GM13976 (cell line): ENCODE measurements around the gene ADAM8.

Experiments used
- DNase-seq: peaks from one replicate; pipeline ENCODE4 v3.0.0; 2012; ENCODE audit warnings: low spot score
- CTCF ChIP-seq: IDR thresholded peaks from 2 replicates; pipeline ENCODE4 v1.5.1; 2012; ENCODE audit warnings: borderline replicate concordance, mild to moderate bottlenecking; ENCODE audit not compliant: insufficient read depth; ENCODE audit errors: extremely low read depth, missing control alignments, control extremely low read depth
- in situ Hi-C: fragments of 300-500 bp; cut with MboI; formaldehyde crosslinking; loops from one replicate; pipeline ENCODE4 v1.12.0; 2022; ENCODE audit warnings: low sequenced_read_pairs, mixed read lengths, inconsistent platforms; ENCODE audit not compliant: unreplicated experiment

Gene ADAM8

GRCh38 chr10:133312769-133313145 is 36.1 kb upstream of the ADAM8 start:
- DNase-seq, result no peak
- in situ Hi-C loops, result no loop called here
- TF ChIP-seq CTCF, result no peak

- in situ Hi-C loops, result no loop called here
- TF ChIP-seq CTCF, result no peak
Observed at GRCh38 chr10:133312016-133312768, 35.5 kb upstream of the ADAM8 start.

GRCh38 chr10:133311570-133311969 is 34.9 kb upstream of the ADAM8 start:
- no peak for TF ChIP-seq CTCF
- no peak for DNase-seq
- in situ Hi-C loops, result no loop called here

More at GRCh38 chr10:133312016-133312768, 35.5 kb upstream of the ADAM8 start:
- no peak for DNase-seq

- in situ Hi-C loops, result no loop called here
- no peak for TF ChIP-seq CTCF
- no peak for DNase-seq
Observed at GRCh38 chr10:133310789-133311188, 34.1 kb upstream of the ADAM8 start.

- in situ Hi-C loops, result no loop called here
- no peak for TF ChIP-seq CTCF
- DNase-seq, result no peak
Observed at GRCh38 chr10:133310399-133310755, 33.7 kb upstream of the ADAM8 start.

- in situ Hi-C loops, result no loop called here
- no peak for TF ChIP-seq CTCF
- DNase-seq, result no peak
Observed at GRCh38 chr10:133309720-133310398, 33.2 kb upstream of the ADAM8 start.
